H9 (cell line): Measurements from ENCODE around the gene S1PR3. TPM values are rescaled to one million over a fixed set of nuclear protein-coding genes. Genes with fewer than 3 reads are reported as not detected.

Experiments used
- DNase-seq: peaks from one replicate; pipeline ENCODE4 v3.0.0-alpha.2; 2017
- H2AFZ ChIP-seq: one replicate; pipeline ENCODE4 v1.6.1; 2013; ENCODE audit warnings: mild to moderate bottlenecking, low read length, control low read depth, moderate library complexity
- H2AK5ac ChIP-seq: 2 replicates; pipeline ENCODE4 v1.6.1; 2013; ENCODE audit warnings: low read length, control low read depth, mixed read lengths; ENCODE audit not compliant: insufficient read length
- H2BK120ac ChIP-seq: one replicate; pipeline ENCODE4 v1.6.1; 2013; ENCODE audit warnings: low read depth, mild to moderate bottlenecking, low read length, control low read depth, inconsistent platforms; ENCODE audit not compliant: poor library complexity, severe bottlenecking
- H2BK12ac ChIP-seq: 2 replicates; pipeline ENCODE4 v1.6.1; 2013; ENCODE audit warnings: low read length, control low read depth, mixed read lengths, low read depth; ENCODE audit not compliant: insufficient read length
- H2BK15ac ChIP-seq: 2 replicates; pipeline ENCODE4 v1.6.1; 2013; ENCODE audit warnings: low read depth, low read length, control low read depth
- H2BK20ac ChIP-seq: one replicate; pipeline ENCODE4 v1.6.1; 2013; ENCODE audit warnings: low read depth, mild to moderate bottlenecking, low read length, control low read depth, inconsistent platforms; ENCODE audit not compliant: poor library complexity, severe bottlenecking
- H2BK5ac ChIP-seq: 2 replicates; pipeline ENCODE4 v1.6.1; 2013; ENCODE audit warnings: low read length, control low read depth, mixed read lengths; ENCODE audit not compliant: insufficient read length
- H3K14ac ChIP-seq: 2 replicates; pipeline ENCODE4 v1.6.1; 2013; ENCODE audit warnings: low read length, control low read depth; ENCODE audit not compliant: insufficient read depth
- H3K18ac ChIP-seq: 2 replicates; pipeline ENCODE4 v1.6.1; 2013; ENCODE audit warnings: low read depth, mild to moderate bottlenecking, mixed read lengths, low read length, control low read depth; ENCODE audit not compliant: insufficient read length
- H3K23ac ChIP-seq: 2 replicates; pipeline ENCODE4 v1.6.1; 2013; ENCODE audit warnings: low read length, control low read depth, mixed read lengths, low read depth; ENCODE audit not compliant: insufficient read length
- H3K23me2 ChIP-seq: 2 replicates; pipeline ENCODE4 v1.6.1; 2013; ENCODE audit warnings: low read depth, mild to moderate bottlenecking, mixed read lengths, low read length, control low read depth; ENCODE audit not compliant: insufficient read length, poor library complexity, severe bottlenecking
- H3K27ac ChIP-seq: 2 replicates; pipeline ENCODE4 v1.5.1; 2013; ENCODE audit warnings: low read length, control low read depth, mixed read lengths, low read depth; ENCODE audit not compliant: insufficient read length
- H3K27me3 ChIP-seq: 2 replicates; pipeline ENCODE4 v1.6.1; 2013; ENCODE audit warnings: low read length, control low read depth, inconsistent platforms; ENCODE audit not compliant: insufficient read depth
- H3K4ac ChIP-seq: 2 replicates; pipeline ENCODE4 v1.6.1; 2013; ENCODE audit warnings: low read depth, mild to moderate bottlenecking, control low read depth, inconsistent platforms, low read length, moderate library complexity
- H3K4me1 ChIP-seq: 2 replicates; pipeline ENCODE4 v1.6.1; 2013; ENCODE audit warnings: low read length, control low read depth, inconsistent platforms; ENCODE audit not compliant: insufficient read depth
- H3K4me2 ChIP-seq: 2 replicates; pipeline ENCODE4 v1.6.1; 2013; ENCODE audit warnings: low read length, control low read depth, mixed read lengths; ENCODE audit not compliant: insufficient read length, insufficient read depth
- H3K56ac ChIP-seq: 2 replicates; pipeline ENCODE4 v1.6.1; 2013; ENCODE audit warnings: low read depth, mild to moderate bottlenecking, mixed read lengths, low read length, control low read depth; ENCODE audit not compliant: insufficient read length
- H3K79me1 ChIP-seq: 2 replicates; pipeline ENCODE4 v1.6.1; 2013; ENCODE audit warnings: low read depth, mild to moderate bottlenecking, moderate library complexity, low read length, control low read depth, inconsistent platforms; ENCODE audit not compliant: insufficient read depth, poor library complexity, severe bottlenecking
- H3K79me2 ChIP-seq: 2 replicates; pipeline ENCODE4 v1.6.1; 2013; ENCODE audit warnings: low read length, control low read depth, inconsistent platforms; ENCODE audit not compliant: insufficient read depth
- H3K9ac ChIP-seq: 2 replicates; pipeline ENCODE4 v1.6.1; 2013; ENCODE audit warnings: low read length, control low read depth, mixed read lengths; ENCODE audit not compliant: insufficient read length; ENCODE audit errors: extremely low read depth
- H3K9me3 ChIP-seq: one replicate; pipeline ENCODE4 v1.6.1; 2013; ENCODE audit warnings: low read depth, low read length, inconsistent platforms; ENCODE audit not compliant: control insufficient read depth
- H3T11ph ChIP-seq: one replicate; pipeline ENCODE4 v1.6.1; 2013; ENCODE audit warnings: mild to moderate bottlenecking, low read length, control low read depth, inconsistent platforms
- H4K20me1 ChIP-seq: one replicate; pipeline ENCODE4 v1.6.1; 2013; ENCODE audit not compliant: control insufficient read depth, insufficient read length, insufficient read depth
- H4K5ac ChIP-seq: 2 replicates; pipeline ENCODE4 v1.6.1; 2013; ENCODE audit warnings: low read depth, mild to moderate bottlenecking, mixed read lengths, low read length, control low read depth; ENCODE audit not compliant: insufficient read length
- H4K8ac ChIP-seq: replicated peaks from 2 replicates; pipeline ENCODE4 v1.6.1; 2013; ENCODE audit warnings: low read length, control low read depth, mixed read lengths, low read depth; ENCODE audit not compliant: insufficient read length
- H4K91ac ChIP-seq: 2 replicates; pipeline ENCODE4 v1.6.1; 2013; ENCODE audit warnings: low read depth, mild to moderate bottlenecking, moderate library complexity, mixed read lengths, low read length, control low read depth; ENCODE audit not compliant: insufficient read length
- H3K27ac Mint-ChIP-seq, 3 experiments: 2 replicates in 2 of 3; 3 replicates in 1 of 3; pipeline ENCODE4 v1.8.0; 2020 to 2021; ENCODE audit warnings: mixed read lengths in 3 of 3, mild to moderate bottlenecking in 1 of 3, moderate library complexity in 1 of 3
- H3K27me3 Mint-ChIP-seq: 2 replicates; pipeline ENCODE4 v1.8.0; 2021; ENCODE audit warnings: low read depth, mild to moderate bottlenecking, moderate library complexity, mixed read lengths
- H3K36me3 Mint-ChIP-seq, 3 experiments: 2 replicates in 2 of 3; 3 replicates in 1 of 3; pipeline ENCODE4 v1.8.0; 2020 to 2021; ENCODE audit warnings: low read depth in 3 of 3, mixed read lengths in 3 of 3; ENCODE audit not compliant: insufficient read depth in 1 of 3
- H3K4me1 Mint-ChIP-seq, 2 experiments: 2 replicates each; pipeline ENCODE4 v1.8.0; 2020; ENCODE audit warnings: mixed read lengths in 2 of 2
- H3K4me3 Mint-ChIP-seq, 2 experiments: 2 replicates in 1 of 2; 3 replicates in 1 of 2; pipeline ENCODE4 v1.8.0; 2020 to 2021; ENCODE audit warnings: mild to moderate bottlenecking in 2 of 2, mixed read lengths in 2 of 2, moderate library complexity in 1 of 2
- H3K9me3 Mint-ChIP-seq, 2 experiments: 2 replicates in 1 of 2; 3 replicates in 1 of 2; pipeline ENCODE4 v1.8.0; 2020; ENCODE audit warnings: mild to moderate bottlenecking in 2 of 2, mixed read lengths in 2 of 2, moderate library complexity in 1 of 2
- WGBS: extraction: QIAGEN DNeasy Blood & Tissue Kit; methylation state at CpG from one replicate; pipeline ENCODE4 v1.1.7; 2013; ENCODE audit warnings: missing lambda C conversion rate, low lambda C conversion rate, mixed read lengths; ENCODE audit not compliant: insufficient read length; ENCODE audit errors: extremely low coverage; 5-methylcytosine and 5-hydroxymethylcytosine counted together
- total RNA-seq: library from RNA; stranded (reverse); gene quantifications from 2 replicates; pipeline ENCODE4 v1.2.1, GENCODE V29; 2021
- TF ChIP-seq, protein P1 (sequence below): fragments of 200-600 bp; sonication (generic); conservative IDR thresholded peaks from 3 replicates; pipeline ENCODE4 v1.8.0; 2021; ENCODE audit warnings: antibody characterized with exemption, mild to moderate bottlenecking

The S1PR3 gene
- total RNA-seq, 1 experiment from 2014 or later = 3.3 TPM

- Histone ChIP-seq H4K8ac (no peak overlapping the region), H2BK120ac (no peak overlapping the region), H3K79me2 (no peaks in the 10 kb centered on the region), H2AFZ (no peak overlapping the region), H3K27me3 (no peaks in the 10 kb centered on the region), H3T11ph (no peak overlapping the region), H2BK15ac (no peak overlapping the region), H3K4me2 (no peak overlapping the region), H4K5ac (no peak overlapping the region), H2BK5ac (no peak overlapping the region), H3K9ac (no peak overlapping the region), H3K23ac (no peak overlapping the region), H3K23me2 (no peaks in the 10 kb centered on the region), H3K4me1 (no peaks in the 10 kb centered on the region; the same call in 1 of the 2 replicates), H3K9me3 (no peaks in the 10 kb centered on the region), H4K91ac (no peak overlapping the region), H2BK12ac (no peak overlapping the region), H2AK5ac (no peak overlapping the region), H3K4ac (no peak overlapping the region), H3K56ac (no peak overlapping the region), H3K18ac (no peak overlapping the region), H2BK20ac (no peak overlapping the region), H4K20me1 (no peaks in the 10 kb centered on the region), H3K79me1 (no peaks in the 10 kb centered on the region), H3K14ac (no peak overlapping the region), H3K27ac (no peak overlapping the region)
- peaks cover 8 to 16% of the 10 kb centered on the region in 2 experiments for H3K4me1 Mint-ChIP-seq
- DNase-seq = no peak
- H3K4me3 Mint-ChIP-seq = no peak overlapping the region
- H3K27ac Mint-ChIP-seq = no peak overlapping the region; a peak in 1 of 7 replicates
- H3K27me3 Mint-ChIP-seq = peaks cover 2% of the 10 kb centered on the region; the same call in 1 of the 2 replicates
- no peaks in the 10 kb centered on the region; a peak in 1 of 7 replicates for H3K36me3 Mint-ChIP-seq
- TF ChIP-seq, protein P1, sequence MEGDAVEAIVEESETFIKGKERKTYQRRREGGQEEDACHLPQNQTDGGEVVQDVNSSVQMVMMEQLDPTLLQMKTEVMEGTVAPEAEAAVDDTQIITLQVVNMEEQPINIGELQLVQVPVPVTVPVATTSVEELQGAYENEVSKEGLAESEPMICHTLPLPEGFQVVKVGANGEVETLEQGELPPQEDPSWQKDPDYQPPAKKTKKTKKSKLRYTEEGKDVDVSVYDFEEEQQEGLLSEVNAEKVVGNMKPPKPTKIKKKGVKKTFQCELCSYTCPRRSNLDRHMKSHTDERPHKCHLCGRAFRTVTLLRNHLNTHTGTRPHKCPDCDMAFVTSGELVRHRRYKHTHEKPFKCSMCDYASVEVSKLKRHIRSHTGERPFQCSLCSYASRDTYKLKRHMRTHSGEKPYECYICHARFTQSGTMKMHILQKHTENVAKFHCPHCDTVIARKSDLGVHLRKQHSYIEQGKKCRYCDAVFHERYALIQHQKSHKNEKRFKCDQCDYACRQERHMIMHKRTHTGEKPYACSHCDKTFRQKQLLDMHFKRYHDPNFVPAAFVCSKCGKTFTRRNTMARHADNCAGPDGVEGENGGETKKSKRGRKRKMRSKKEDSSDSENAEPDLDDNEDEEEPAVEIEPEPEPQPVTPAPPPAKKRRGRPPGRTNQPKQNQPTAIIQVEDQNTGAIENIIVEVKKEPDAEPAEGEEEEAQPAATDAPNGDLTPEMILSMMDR = no peak
- H3K9me3 Mint-ChIP-seq = no peaks in the 10 kb centered on the region
- no CpG with 5 or more reads among the region's 5 CpGs for WGBS
Measured at GRCh38 chr9:88947581-88948573, 43.4 kb upstream of the S1PR3 start.
